ENCODE data around the gene GUCD1.

Gene GUCD1

GRCh38 chr22:24506802-24507438 lies 48.0 kb downstream of the GUCD1 start:
- FAIRE-seq (no peak), DNase-seq (ENCODE audit: insufficient read length, low spot score) (no peak)

GRCh38 chr22:24504956-24505736 lies 49.8 kb downstream of the GUCD1 start:
- DNase-seq (ENCODE audit: insufficient read length, low spot score) (no peak), FAIRE-seq (no peak)
- TF ChIP-seq POLR2A (IDR thresholded peaks at IDR 0.05; ENCODE audit: low read depth, low read length) = no peak
- no peak for TF ChIP-seq PAX5 (IDR thresholded peaks at IDR 0.05; ENCODE audit: insufficient read depth, low read length, severe bottlenecking)
- TF ChIP-seq POLR2AphosphoS5 (IDR thresholded peaks at IDR 0.05; ENCODE audit: low read depth, low read length) = no peak
- TF ChIP-seq POU2F2 (IDR thresholded peaks at IDR 0.05; ENCODE audit: low read depth, low read length) = no peak
- TF ChIP-seq TAF1 (IDR thresholded peaks at IDR 0.05; ENCODE audit: low read depth, low read length) = no peak
- TF ChIP-seq SPI1 (IDR thresholded peaks at IDR 0.05; ENCODE audit: low read depth, low read length) = no peak

More at GRCh38 chr22:24506802-24507438, 48.0 kb downstream of the GUCD1 start:
- TF ChIP-seq POLR2A (IDR thresholded peaks at IDR 0.05; ENCODE audit: low read depth, low read length) = no peak
- TF ChIP-seq PAX5 (IDR thresholded peaks at IDR 0.05; ENCODE audit: insufficient read depth, low read length, severe bottlenecking) = no peak
- TF ChIP-seq TAF1 (IDR thresholded peaks at IDR 0.05; ENCODE audit: low read depth, low read length) = no peak
- no peak for TF ChIP-seq POU2F2 (IDR thresholded peaks at IDR 0.05; ENCODE audit: low read depth, low read length)
- TF ChIP-seq SPI1 (IDR thresholded peaks at IDR 0.05; ENCODE audit: low read depth, low read length) = peak; percentile 56
- no peak for TF ChIP-seq POLR2AphosphoS5 (IDR thresholded peaks at IDR 0.05; ENCODE audit: low read depth, low read length)

GRCh38 chr22:24504540-24504939 lies 50.4 kb downstream of the GUCD1 start:
- TF ChIP-seq SPI1 (IDR thresholded peaks at IDR 0.05; ENCODE audit: low read depth, low read length) (no peak), TAF1 (IDR thresholded peaks at IDR 0.05; ENCODE audit: low read depth, low read length) (no peak), POU2F2 (IDR thresholded peaks at IDR 0.05; ENCODE audit: low read depth, low read length) (no peak), POLR2A (IDR thresholded peaks at IDR 0.05; ENCODE audit: low read depth, low read length) (no peak), PAX5 (IDR thresholded peaks at IDR 0.05; ENCODE audit: insufficient read depth, low read length, severe bottlenecking) (no peak), POLR2AphosphoS5 (IDR thresholded peaks at IDR 0.05; ENCODE audit: low read depth, low read length) (no peak)
- FAIRE-seq (no peak), DNase-seq (ENCODE audit: insufficient read length, low spot score) (no peak)

GRCh38 chr22:24503843-24504338 lies 51.0 kb downstream of the GUCD1 start:
- TF ChIP-seq SPI1 (IDR thresholded peaks at IDR 0.05; ENCODE audit: low read depth, low read length) (no peak), POLR2AphosphoS5 (IDR thresholded peaks at IDR 0.05; ENCODE audit: low read depth, low read length) (no peak), TAF1 (IDR thresholded peaks at IDR 0.05; ENCODE audit: low read depth, low read length) (no peak), POU2F2 (IDR thresholded peaks at IDR 0.05; ENCODE audit: low read depth, low read length) (no peak), PAX5 (IDR thresholded peaks at IDR 0.05; ENCODE audit: insufficient read depth, low read length, severe bottlenecking) (no peak), POLR2A (IDR thresholded peaks at IDR 0.05; ENCODE audit: low read depth, low read length) (no peak)
- FAIRE-seq = peak; percentile 54
- DNase-seq (ENCODE audit: insufficient read length, low spot score) = no peak

GRCh38 chr22:24503137-24503842 lies 51.6 kb downstream of the GUCD1 start:
- TF ChIP-seq PAX5 (IDR thresholded peaks at IDR 0.05; ENCODE audit: insufficient read depth, low read length, severe bottlenecking) = no peak
- peak; percentile 73 for TF ChIP-seq SPI1 (IDR thresholded peaks at IDR 0.05; ENCODE audit: low read depth, low read length)
- no peak for TF ChIP-seq POLR2A (IDR thresholded peaks at IDR 0.05; ENCODE audit: low read depth, low read length)
- peak; percentile 30; the same call in 1 of the 2 replicates for TF ChIP-seq POU2F2 (IDR thresholded peaks at IDR 0.05; ENCODE audit: low read depth, low read length)
- TF ChIP-seq POLR2AphosphoS5 (IDR thresholded peaks at IDR 0.05; ENCODE audit: low read depth, low read length) = no peak
- FAIRE-seq (peak; percentile 87), DNase-seq (ENCODE audit: insufficient read length, low spot score) (peak; percentile 60)

- no peak for DNase-seq (ENCODE audit: insufficient read length, low spot score)
- no peak for FAIRE-seq
- no peak for TF ChIP-seq PAX5 (IDR thresholded peaks at IDR 0.05; ENCODE audit: insufficient read depth, low read length, severe bottlenecking)
- no peak for TF ChIP-seq POLR2AphosphoS5 (IDR thresholded peaks at IDR 0.05; ENCODE audit: low read depth, low read length)
- TF ChIP-seq POU2F2 (IDR thresholded peaks at IDR 0.05; ENCODE audit: low read depth, low read length) = no peak
- no peak for TF ChIP-seq SPI1 (IDR thresholded peaks at IDR 0.05; ENCODE audit: low read depth, low read length)
- no peak for TF ChIP-seq TAF1 (IDR thresholded peaks at IDR 0.05; ENCODE audit: low read depth, low read length)
- TF ChIP-seq POLR2A (IDR thresholded peaks at IDR 0.05; ENCODE audit: low read depth, low read length) = no peak
These were observed 52.4 kb downstream of the GUCD1 start for GRCh38 chr22:24502541-24502940.

GRCh38 chr22:24502034-24502433 lies 52.9 kb downstream of the GUCD1 start:
- no peak for TF ChIP-seq POU2F2 (IDR thresholded peaks at IDR 0.05; ENCODE audit: low read depth, low read length)
- TF ChIP-seq TAF1 (IDR thresholded peaks at IDR 0.05; ENCODE audit: low read depth, low read length) = no peak
- no peak for FAIRE-seq
- no peak for DNase-seq (ENCODE audit: insufficient read length, low spot score)

GRCh38 chr22:24501301-24502005 lies 53.5 kb downstream of the GUCD1 start:
- DNase-seq (ENCODE audit: insufficient read length, low spot score) (no peak), FAIRE-seq (no peak)
- TF ChIP-seq POU2F2 (IDR thresholded peaks at IDR 0.05; ENCODE audit: low read depth, low read length) = no peak
- TF ChIP-seq POLR2A (IDR thresholded peaks at IDR 0.05; ENCODE audit: low read depth, low read length) = no peak
- TF ChIP-seq PAX5 (IDR thresholded peaks at IDR 0.05; ENCODE audit: insufficient read depth, low read length, severe bottlenecking) = no peak
- TF ChIP-seq POLR2AphosphoS5 (IDR thresholded peaks at IDR 0.05; ENCODE audit: low read depth, low read length) = no peak
- no peak for TF ChIP-seq TAF1 (IDR thresholded peaks at IDR 0.05; ENCODE audit: low read depth, low read length)
- no peak for TF ChIP-seq SPI1 (IDR thresholded peaks at IDR 0.05; ENCODE audit: low read depth, low read length)

Measured in GM12891 (cell line).